GM12878 (cell line): ENCODE results near the gene RAB2B. TPM values are rescaled to one million over a fixed set of nuclear protein-coding genes. Genes with fewer than 3 reads are reported as not detected.

Source experiments
- ATAC-seq: fragments of 200-7000 bp; cut with Tn5 transposase; 3 replicates; pipeline ENCODE4 v1.9.1; 2020; ENCODE audit warnings: mild to moderate bottlenecking, moderate library complexity
- BruUV-seq: library from RNA; stranded (reverse); fragments of 400-500 nt; replicated peaks from 2 replicates; lab custom pipeline; 2021; lab: Mats Ljungman, UMichigan
- CTCF ChIA-PET: fragments of 300-600 bp; sonication (Branson Sonifier 250); formaldehyde crosslinking; extraction: SDS; loops from one replicate; lab custom pipeline; 2021; ENCODE audit warnings: inconsistent platforms; lab: Yijun Ruan, JAX
- POLR2A ChIA-PET: fragments of 350-600 bp; formaldehyde crosslinking; extraction: SDS; loops from one replicate; lab custom pipeline; 2021; ENCODE audit warnings: inconsistent platforms; lab: Charles Lee
- RAD21 ChIA-PET: fragments of 300-600 bp; sonication (Branson Sonifier 250); formaldehyde crosslinking; loops from one replicate; lab custom pipeline; 2023; ENCODE audit warnings: antibody characterized with exemption; ENCODE audit not compliant: unreplicated experiment; lab: Charles Lee
- SMC1A ChIA-PET: fragments of 300-600 bp; sonication (Branson Sonifier 250); formaldehyde crosslinking; loops from one replicate; lab custom pipeline; 2023; ENCODE audit not compliant: unreplicated experiment, uncharacterized antibody; lab: Charles Lee
- DNase-seq: peaks from one replicate; pipeline ENCODE4 v3.0.0-alpha.2; 2011; ENCODE audit warnings: low read depth, low spot score
- FAIRE-seq: peaks from 3 replicates; lab custom pipeline; 2011; peaks lifted over from hg19 to GRCh38; lab: Jason Lieb, UNC
- H2AFZ ChIP-seq: 2 replicates; pipeline ENCODE4 v1.6.0; 2011; ENCODE audit warnings: low read depth, low read length, control low read depth; ENCODE audit not compliant: control insufficient read depth
- H3K27ac ChIP-seq: 2 replicates; pipeline ENCODE4 v1.5.1; 2011; ENCODE audit warnings: control low read depth; ENCODE audit not compliant: control insufficient read depth, insufficient read depth
- H3K27me3 ChIP-seq, 2 experiments: replicated peaks in 1 of 2; 2 replicates each; pipeline versions ENCODE4 v1.6.0 to v1.6.1; 2011; ENCODE audit warnings: low read length in 1 of 2; ENCODE audit not compliant: control insufficient read depth in 2 of 2, insufficient read depth in 2 of 2
- H3K36me3 ChIP-seq, 2 experiments: 2 replicates each; pipeline ENCODE4 v1.5.1; 2011; ENCODE audit warnings: low read length in 1 of 2; ENCODE audit not compliant: control insufficient read depth in 2 of 2, insufficient read depth in 2 of 2
- H3K4me1 ChIP-seq: 2 replicates; pipeline ENCODE4 v1.6.1; 2011; ENCODE audit warnings: mild to moderate bottlenecking, low read length, moderate library complexity, mixed read lengths; ENCODE audit not compliant: control insufficient read depth, insufficient read depth
- H3K4me2 ChIP-seq: 2 replicates; pipeline ENCODE4 v1.6.0; 2011; ENCODE audit warnings: control low read depth; ENCODE audit not compliant: control insufficient read depth, insufficient read depth
- H3K4me3 ChIP-seq: fragments of 200-600 bp; sonication (generic); 2 replicates; pipeline ENCODE4 v1.5.1; 2016
- H3K79me2 ChIP-seq: 2 replicates; pipeline ENCODE4 v1.6.0; 2011; ENCODE audit warnings: low read length; ENCODE audit not compliant: control insufficient read depth, insufficient read depth
- H3K9ac ChIP-seq: 2 replicates; pipeline ENCODE4 v1.8.0; 2011; ENCODE audit warnings: low read length, control low read depth, mixed read lengths; ENCODE audit not compliant: control insufficient read depth, insufficient read depth
- H3K9me3 ChIP-seq: replicated peaks from 3 replicates; pipeline ENCODE4 v1.5.1; 2011; ENCODE audit warnings: mild to moderate bottlenecking, low read length; ENCODE audit not compliant: control insufficient read depth, insufficient read depth
- H4K20me1 ChIP-seq: 2 replicates; pipeline ENCODE4 v1.6.0; 2011; ENCODE audit not compliant: control insufficient read depth, insufficient read depth
- CBX5 ChIP-seq: sonication (generic); IDR thresholded peaks from 2 replicates; pipeline ENCODE4 v1.6.1; 2016; ENCODE audit warnings: low read depth, moderate library complexity, mild to moderate bottlenecking, inconsistent platforms
- EGR1 ChIP-seq, 2 experiments: IDR thresholded peaks; 1 replicate in 1 of 2; 2 replicates in 1 of 2; pipeline ENCODE4 v1.6.1; 2011 to 2012; ENCODE audit warnings: low read depth in 2 of 2, low read length in 2 of 2, borderline replicate concordance in 1 of 2, mild to moderate bottlenecking in 1 of 2, moderate library complexity in 1 of 2
- RAD51 ChIP-seq: fragments of 450-650 bp; IDR thresholded peaks from 2 replicates; pipeline ENCODE4 v1.6.1; 2016; ENCODE audit warnings: moderate library complexity, mild to moderate bottlenecking, inconsistent platforms
- SMAD1 ChIP-seq: fragments of 450-650 bp; IDR thresholded peaks from 2 replicates; pipeline ENCODE4 v1.6.1; 2018; ENCODE audit warnings: mild to moderate bottlenecking, low read depth; ENCODE audit not compliant: partially characterized antibody
- TCF3 ChIP-seq: IDR thresholded peaks from 2 replicates; pipeline ENCODE4 v1.6.1; 2012; ENCODE audit warnings: low read depth, mild to moderate bottlenecking, low read length, borderline replicate concordance; ENCODE audit not compliant: insufficient read depth
- WGBS: methylation state at CpG from one replicate; pipeline ENCODE4 v1.1.6; 2016; ENCODE audit warnings: low lambda C conversion rate; ENCODE audit not compliant: insufficient replicate concordance, insufficient coverage; ENCODE audit errors: missing lambda C conversion rate; 5-methylcytosine and 5-hydroxymethylcytosine counted together
- in situ Hi-C: fragments of 300-500 bp; cut with MboI; formaldehyde crosslinking; loops from 9 replicates; pipeline ENCODE4 v1.14.3; 2018; ENCODE audit warnings: mixed read lengths
- intact Hi-C: fragments of 100-400 bp; cut with micrococcal nuclease; formaldehyde crosslinking; loops from one replicate; pipeline ENCODE4 v1.14.2; 2022; ENCODE audit not compliant: unreplicated experiment
- polyA plus RNA-seq, 11 experiments: library from polyadenylated mRNA; depleted of rRNA in 4 of 11; unstranded in 6 of 11; stranded (reverse) in 5 of 11; fragments of >200 nt; fragmentation: Nextera tagmentation in 4 of 11; fragmentation: Illumina TruSeq in 1 of 11; extraction: Ambion mirVana in 4 of 11; extraction: Trizol in 1 of 11; gene quantifications; 1 replicate in 1 of 11; 2 replicates in 10 of 11; pipeline versions ENCODE4 v1.2.1 to v1.2.3, GENCODE V29; 2011 to 2016; ENCODE audit warnings: inconsistent platforms in 2 of 11, missing spikeins in 2 of 11, low read depth in 1 of 11
- total RNA-seq, 4 experiments: library from RNA; depleted of rRNA in 3 of 4; stranded (reverse); fragments of >200 nt in 3 of 4; fragmentation: Illumina TruSeq in 1 of 4; extraction: Trizol in 1 of 4; gene quantifications; 2 replicates each; pipeline versions ENCODE4 v1.2.1 to v1.2.3, GENCODE V29; 2013 to 2021
- TF ChIP-seq, protein P1 (sequence below): IDR thresholded peaks from 2 replicates; pipeline ENCODE4 v1.6.1; 2012; ENCODE audit warnings: low read depth, low read length, improper control_type of control experiment
- TF ChIP-seq, protein P2 (sequence below), 3 experiments: IDR thresholded peaks in 2 of 3; conservative IDR thresholded peaks in 1 of 3; 2 replicates each; pipeline ENCODE4 v1.5.1; 2011; ENCODE audit warnings: low read depth in 3 of 3, low read length in 3 of 3, mild to moderate bottlenecking in 3 of 3, control low read depth in 2 of 3, moderate library complexity in 2 of 3, inconsistent platforms in 1 of 3, mixed read lengths in 1 of 3; ENCODE audit not compliant: control insufficient read depth in 2 of 3, insufficient read depth in 1 of 3; ENCODE audit errors: extremely low read depth in 1 of 3
- TF ChIP-seq, protein P3 (sequence below): fragments of 450-650 bp; formaldehyde crosslinking; IDR thresholded peaks from 2 replicates; pipeline ENCODE4 v1.4.0; 2020; ENCODE audit warnings: mild to moderate bottlenecking, moderate library complexity
- TF ChIP-seq, protein P4 (sequence below): fragments of 450-650 bp; IDR thresholded peaks from 2 replicates; pipeline ENCODE4 v1.6.1; 2016; ENCODE audit warnings: mild to moderate bottlenecking, moderate library complexity, borderline replicate concordance

Gene RAB2B
- total and polyA plus RNA-seq, 10 of the 15 experiments (the other 5 are each of a cell fraction or from before 2014, with no cell fraction given): 5.6 to 45.1 (median 12.5) TPM

DNA sequence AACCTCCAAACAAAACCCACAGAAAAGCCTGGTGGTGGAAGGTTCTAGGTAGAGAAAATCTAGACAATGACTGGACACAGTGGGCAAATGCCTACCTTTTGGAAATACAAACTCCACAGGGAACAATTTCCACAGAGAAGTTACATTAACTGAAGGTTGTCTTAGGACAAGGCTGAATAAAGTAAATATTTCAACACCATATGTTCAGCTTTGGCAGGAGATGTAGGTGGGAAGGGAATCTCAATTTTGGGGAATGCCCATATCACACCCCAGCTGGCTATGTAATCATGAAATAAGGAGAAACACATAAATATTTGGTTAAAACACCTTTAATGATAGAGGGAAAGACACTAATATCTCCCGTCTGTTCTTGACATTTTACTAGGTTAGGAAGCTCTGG lies 44.0 kb upstream of the RAB2B start:
- Histone ChIP-seq H3K4me3 (no peak overlapping the region), H3K36me3 (no peaks in the 10 kb centered on the region), H3K79me2 (no peaks in the 10 kb centered on the region), H2AFZ (no peak overlapping the region), H3K4me1 (no peaks in the 10 kb centered on the region), H3K27ac (no peak overlapping the region), H3K27me3 (no peaks in the 10 kb centered on the region), H3K4me2 (no peak overlapping the region), H3K9me3 (no peaks in the 10 kb centered on the region), H3K9ac (no peak overlapping the region), H4K20me1 (no peaks in the 10 kb centered on the region)
- DNase-seq: no peak
- CTCF ChIA-PET: interaction anchor here (1.3 to 4.5 kb wide), 3 partner anchors 8 to 36 kb away, joined by 3 to 22 read pairs (median 4); no protein-coding TSS in a partner anchor
- no TSS peak for BruUV-seq
- POLR2A ChIA-PET: no interaction called here
- SMC1A ChIA-PET: interaction anchor here (1.0 kb wide), 2 partner anchors 10 to 22 kb away, joined by 3 to 4 read pairs; partner anchors contain the start of gene METTL3
- no peak for ATAC-seq
- in situ Hi-C loops (no loop called here), intact Hi-C loops (no loop called here)
- 55% methylated on average over 1 of the region's 1 CpG for WGBS
- RAD21 ChIA-PET: interaction anchor here (3.1 kb wide), 1 partner anchor 22 kb away, joined by 10 read pairs; no protein-coding TSS in a partner anchor
- FAIRE-seq: no peak
- TF ChIP-seq, protein P1, sequence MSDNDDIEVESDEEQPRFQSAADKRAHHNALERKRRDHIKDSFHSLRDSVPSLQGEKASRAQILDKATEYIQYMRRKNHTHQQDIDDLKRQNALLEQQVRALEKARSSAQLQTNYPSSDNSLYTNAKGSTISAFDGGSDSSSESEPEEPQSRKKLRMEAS: no peak
- TF ChIP-seq EGR1 (IDR thresholded peaks at IDR 0.05; ENCODE audit: borderline replicate concordance in 1 of 2, low read depth in 2 of 2, low read length in 2 of 2) (no peak), SMAD1 (no peak), TCF3 (no peak), CBX5 (no peak), RAD51 (no peak)
- TF ChIP-seq, protein P2, sequence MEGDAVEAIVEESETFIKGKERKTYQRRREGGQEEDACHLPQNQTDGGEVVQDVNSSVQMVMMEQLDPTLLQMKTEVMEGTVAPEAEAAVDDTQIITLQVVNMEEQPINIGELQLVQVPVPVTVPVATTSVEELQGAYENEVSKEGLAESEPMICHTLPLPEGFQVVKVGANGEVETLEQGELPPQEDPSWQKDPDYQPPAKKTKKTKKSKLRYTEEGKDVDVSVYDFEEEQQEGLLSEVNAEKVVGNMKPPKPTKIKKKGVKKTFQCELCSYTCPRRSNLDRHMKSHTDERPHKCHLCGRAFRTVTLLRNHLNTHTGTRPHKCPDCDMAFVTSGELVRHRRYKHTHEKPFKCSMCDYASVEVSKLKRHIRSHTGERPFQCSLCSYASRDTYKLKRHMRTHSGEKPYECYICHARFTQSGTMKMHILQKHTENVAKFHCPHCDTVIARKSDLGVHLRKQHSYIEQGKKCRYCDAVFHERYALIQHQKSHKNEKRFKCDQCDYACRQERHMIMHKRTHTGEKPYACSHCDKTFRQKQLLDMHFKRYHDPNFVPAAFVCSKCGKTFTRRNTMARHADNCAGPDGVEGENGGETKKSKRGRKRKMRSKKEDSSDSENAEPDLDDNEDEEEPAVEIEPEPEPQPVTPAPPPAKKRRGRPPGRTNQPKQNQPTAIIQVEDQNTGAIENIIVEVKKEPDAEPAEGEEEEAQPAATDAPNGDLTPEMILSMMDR (IDR thresholded peaks at IDR 0.05 in 2 of 3, conservative IDR thresholded peaks at IDR 0.05 in 1 of 3; ENCODE audit: control insufficient read depth in 2 of 3, extremely low read depth in 1 of 3, insufficient read depth in 1 of 3, low read depth in 3 of 3, low read length in 3 of 3): no peak
- TF ChIP-seq, protein P3, sequence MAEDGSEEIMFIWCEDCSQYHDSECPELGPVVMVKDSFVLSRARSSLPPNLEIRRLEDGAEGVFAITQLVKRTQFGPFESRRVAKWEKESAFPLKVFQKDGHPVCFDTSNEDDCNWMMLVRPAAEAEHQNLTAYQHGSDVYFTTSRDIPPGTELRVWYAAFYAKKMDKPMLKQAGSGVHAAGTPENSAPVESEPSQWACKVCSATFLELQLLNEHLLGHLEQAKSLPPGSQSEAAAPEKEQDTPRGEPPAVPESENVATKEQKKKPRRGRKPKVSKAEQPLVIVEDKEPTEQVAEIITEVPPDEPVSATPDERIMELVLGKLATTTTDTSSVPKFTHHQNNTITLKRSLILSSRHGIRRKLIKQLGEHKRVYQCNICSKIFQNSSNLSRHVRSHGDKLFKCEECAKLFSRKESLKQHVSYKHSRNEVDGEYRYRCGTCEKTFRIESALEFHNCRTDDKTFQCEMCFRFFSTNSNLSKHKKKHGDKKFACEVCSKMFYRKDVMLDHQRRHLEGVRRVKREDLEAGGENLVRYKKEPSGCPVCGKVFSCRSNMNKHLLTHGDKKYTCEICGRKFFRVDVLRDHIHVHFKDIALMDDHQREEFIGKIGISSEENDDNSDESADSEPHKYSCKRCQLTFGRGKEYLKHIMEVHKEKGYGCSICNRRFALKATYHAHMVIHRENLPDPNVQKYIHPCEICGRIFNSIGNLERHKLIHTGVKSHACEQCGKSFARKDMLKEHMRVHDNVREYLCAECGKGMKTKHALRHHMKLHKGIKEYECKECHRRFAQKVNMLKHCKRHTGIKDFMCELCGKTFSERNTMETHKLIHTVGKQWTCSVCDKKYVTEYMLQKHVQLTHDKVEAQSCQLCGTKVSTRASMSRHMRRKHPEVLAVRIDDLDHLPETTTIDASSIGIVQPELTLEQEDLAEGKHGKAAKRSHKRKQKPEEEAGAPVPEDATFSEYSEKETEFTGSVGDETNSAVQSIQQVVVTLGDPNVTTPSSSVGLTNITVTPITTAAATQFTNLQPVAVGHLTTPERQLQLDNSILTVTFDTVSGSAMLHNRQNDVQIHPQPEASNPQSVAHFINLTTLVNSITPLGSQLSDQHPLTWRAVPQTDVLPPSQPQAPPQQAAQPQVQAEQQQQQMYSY (CRISPR knock-in tag): no peak
- TF ChIP-seq, protein P4, sequence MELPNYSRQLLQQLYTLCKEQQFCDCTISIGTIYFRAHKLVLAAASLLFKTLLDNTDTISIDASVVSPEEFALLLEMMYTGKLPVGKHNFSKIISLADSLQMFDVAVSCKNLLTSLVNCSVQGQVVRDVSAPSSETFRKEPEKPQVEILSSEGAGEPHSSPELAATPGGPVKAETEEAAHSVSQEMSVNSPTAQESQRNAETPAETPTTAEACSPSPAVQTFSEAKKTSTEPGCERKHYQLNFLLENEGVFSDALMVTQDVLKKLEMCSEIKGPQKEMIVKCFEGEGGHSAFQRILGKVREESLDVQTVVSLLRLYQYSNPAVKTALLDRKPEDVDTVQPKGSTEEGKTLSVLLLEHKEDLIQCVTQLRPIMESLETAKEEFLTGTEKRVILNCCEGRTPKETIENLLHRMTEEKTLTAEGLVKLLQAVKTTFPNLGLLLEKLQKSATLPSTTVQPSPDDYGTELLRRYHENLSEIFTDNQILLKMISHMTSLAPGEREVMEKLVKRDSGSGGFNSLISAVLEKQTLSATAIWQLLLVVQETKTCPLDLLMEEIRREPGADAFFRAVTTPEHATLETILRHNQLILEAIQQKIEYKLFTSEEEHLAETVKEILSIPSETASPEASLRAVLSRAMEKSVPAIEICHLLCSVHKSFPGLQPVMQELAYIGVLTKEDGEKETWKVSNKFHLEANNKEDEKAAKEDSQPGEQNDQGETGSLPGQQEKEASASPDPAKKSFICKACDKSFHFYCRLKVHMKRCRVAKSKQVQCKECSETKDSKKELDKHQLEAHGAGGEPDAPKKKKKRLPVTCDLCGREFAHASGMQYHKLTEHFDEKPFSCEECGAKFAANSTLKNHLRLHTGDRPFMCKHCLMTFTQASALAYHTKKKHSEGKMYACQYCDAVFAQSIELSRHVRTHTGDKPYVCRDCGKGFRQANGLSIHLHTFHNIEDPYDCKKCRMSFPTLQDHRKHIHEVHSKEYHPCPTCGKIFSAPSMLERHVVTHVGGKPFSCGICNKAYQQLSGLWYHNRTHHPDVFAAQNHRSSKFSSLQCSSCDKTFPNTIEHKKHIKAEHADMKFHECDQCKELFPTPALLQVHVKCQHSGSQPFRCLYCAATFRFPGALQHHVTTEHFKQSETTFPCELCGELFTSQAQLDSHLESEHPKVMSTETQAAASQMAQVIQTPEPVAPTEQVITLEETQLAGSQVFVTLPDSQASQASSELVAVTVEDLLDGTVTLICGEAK: no peak
